Esophagus squamous epithelium (tissue), 5 donors: ENCODE results near the gene TSHZ2. TPM values are rescaled to one million over a fixed set of nuclear protein-coding genes. Genes with fewer than 3 reads are reported as not detected.
"Not testable (repeated sequence)": the region's sequence is repeated elsewhere in the genome, so short reads cannot be mapped to it uniquely, and the experiment has no call there.

Experiments used
- DNase-seq: peaks from one replicate; lab custom pipeline; 2025; lab: John Stamatoyannopoulos, UW
- H3K27ac ChIP-seq, 4 donors: fragments of 200-600 bp; sonication (generic); one replicate each; pipeline ENCODE4 v1.5.1; 2016 to 2019; ENCODE audit warnings: mild to moderate bottlenecking in 1 of 4
- H3K27me3 ChIP-seq, 4 donors: fragments of 200-600 bp; sonication (generic); 1 replicate in 3 of 4; 2 replicates in 1 of 4; pipeline versions ENCODE4 v1.5.1 to v1.6.0; 2017 to 2021; ENCODE audit warnings: antibody characterized with exemption in 1 of 4
- H3K36me3 ChIP-seq, 3 donors: fragments of 200-600 bp; sonication (generic); one replicate each; pipeline ENCODE4 v1.5.1; 2016 to 2019
- H3K4me1 ChIP-seq, 3 donors: fragments of 200-600 bp; sonication (generic); one replicate each; pipeline ENCODE4 v1.5.1; 2017 to 2019
- H3K4me3 ChIP-seq, 4 donors: fragments of 200-600 bp; sonication (generic); 1 replicate in 3 of 4; 2 replicates in 1 of 4; pipeline ENCODE4 v1.5.1; 2016 to 2019; ENCODE audit warnings: mild to moderate bottlenecking in 2 of 4, moderate library complexity in 1 of 4
- H3K9me3 ChIP-seq, 3 donors: fragments of 200-600 bp; sonication (generic); one replicate each; pipeline ENCODE4 v1.5.1; 2016 to 2019
- CTCF ChIP-seq, 6 experiments: fragments of 450-650 bp in 4 of 6; fragments of 200-600 bp in 2 of 6; sonication (generic) in 2 of 6; IDR thresholded peaks; one replicate each; pipeline ENCODE4 v1.5.1; 2016 to 2019; ENCODE audit warnings: antibody characterized with exemption in 6 of 6, mild to moderate bottlenecking in 4 of 6, moderate library complexity in 4 of 6
- POLR2A ChIP-seq, 4 donors: fragments of 450-650 bp; IDR thresholded peaks; one replicate each; pipeline ENCODE4 v1.6.1; 2017; ENCODE audit warnings: antibody characterized with exemption in 4 of 4, mild to moderate bottlenecking in 4 of 4, moderate library complexity in 3 of 4
- WGBS, 2 donors: methylation state at CpG; one replicate each; pipeline ENCODE4 v1.1.5; 2018; 5-methylcytosine and 5-hydroxymethylcytosine counted together
- intact Hi-C: fragments of 100-400 bp; cut with DNase I; formaldehyde crosslinking; loops from one replicate; pipeline ENCODE4 v1.15.0; 2022
- total RNA-seq, 4 donors: library from RNA; depleted of rRNA; stranded (reverse); fragments of >200 nt; gene quantifications; one replicate each; pipeline ENCODE4 v1.1.0, GENCODE V29; 2016
- donor health status: DM: yes; HTN: yes; CAD: no.

The TSHZ2 gene
- total RNA-seq, 4 donors from 2014 or later, result 4.7 to 22.0 (median 12.9) TPM

- no peaks in the 10 kb centered on the region for H3K36me3 ChIP-seq
- H3K4me3 ChIP-seq, result no peak overlapping the region
- intact Hi-C loops, result no loop called here
- peak overlapping the region in 1 of 4 donors; percentile 22 for H3K27ac ChIP-seq
- TF ChIP-seq POLR2A (IDR thresholded peaks at IDR 0.05), result no peak
- TF ChIP-seq CTCF (IDR thresholded peaks at IDR 0.05), result no peak
- no peaks in the 10 kb centered on the region for H3K9me3 ChIP-seq
- no peaks in the 10 kb centered on the region for H3K27me3 ChIP-seq
- peaks cover 0 to 15% (median 0%) of the 10 kb centered on the region in 3 donors for H3K4me1 ChIP-seq
- no peak for DNase-seq
- 37 to 60% methylated on average over 3 of the region's 3 CpGs for WGBS, 2 donors
Observed at GRCh38 chr20:53021934-53022333, 49.8 kb downstream of the TSHZ2 start.

DNA sequence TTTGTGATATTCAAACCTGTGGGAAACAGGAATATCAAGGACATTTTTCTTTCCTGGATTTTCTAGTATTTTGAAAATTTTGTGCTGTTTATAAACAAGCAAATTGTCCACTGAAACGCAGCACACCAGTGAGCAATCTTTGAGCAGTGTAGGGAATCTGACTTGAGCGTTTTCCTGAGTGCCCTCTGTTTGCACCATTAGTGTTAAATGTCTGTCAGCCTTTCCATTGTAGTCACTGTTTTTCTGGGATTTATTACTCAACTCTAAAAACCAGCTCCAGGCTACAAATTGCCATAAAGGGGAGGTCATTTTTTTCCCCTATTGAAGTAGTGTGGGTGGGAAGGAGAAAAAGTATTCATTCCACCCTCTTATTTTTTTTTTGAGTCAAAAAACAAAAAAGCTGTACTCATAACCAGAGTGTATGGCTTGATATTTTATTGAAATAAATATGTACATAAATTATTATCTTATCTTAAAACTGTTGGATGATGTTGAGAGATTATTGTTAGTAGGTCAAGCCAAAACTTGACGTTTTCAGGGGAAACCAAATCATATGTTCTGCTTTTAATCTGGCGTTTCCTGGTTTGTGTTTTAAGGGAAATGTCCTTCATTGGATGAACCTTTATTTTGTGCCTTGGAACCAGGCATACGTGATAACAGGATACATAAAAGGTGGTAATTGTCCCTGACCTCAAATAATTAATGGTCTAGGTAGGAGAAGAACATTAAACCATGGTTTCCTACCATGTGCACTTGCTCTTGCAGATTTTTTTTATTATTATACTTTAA lies 51.8 kb downstream of the TSHZ2 start:
- Histone ChIP-seq H3K9me3 (no peaks in the 10 kb centered on the region), H3K27me3 (no peaks in the 10 kb centered on the region), H3K4me1 (peaks cover 0 to 15% (median 0%) of the 10 kb centered on the region in 3 donors), H3K36me3 (no peaks in the 10 kb centered on the region), H3K27ac (no peak overlapping the region), H3K4me3 (no peak overlapping the region)
- no peak for DNase-seq
- intact Hi-C loops, result no loop called here
- no peak for TF ChIP-seq POLR2A (IDR thresholded peaks at IDR 0.05)
- TF ChIP-seq CTCF (IDR thresholded peaks at IDR 0.05), result no peak
- WGBS, 2 donors, result 27 to 29% methylated on average over 5 of the region's 5 CpGs

DNA sequence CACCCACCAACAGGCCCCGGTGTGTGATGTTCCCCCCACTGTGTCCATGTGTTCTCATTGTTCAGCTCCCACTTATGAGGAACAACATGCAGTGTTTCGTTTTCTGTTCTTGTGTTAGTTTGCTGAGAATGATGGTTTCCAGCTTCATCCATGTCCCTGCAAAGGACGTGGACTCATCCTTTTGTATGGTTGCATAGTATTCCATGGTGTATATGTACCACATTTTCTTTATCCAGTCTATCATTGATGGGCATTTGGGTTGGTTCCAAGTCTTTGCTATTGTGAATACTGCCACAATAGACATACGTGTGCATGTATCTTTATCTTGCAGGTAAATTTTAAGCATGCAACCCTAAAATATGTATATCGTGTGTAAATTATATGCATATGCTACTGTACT lies 52.5 kb downstream of the TSHZ2 start:
- H3K9me3 ChIP-seq, intact Hi-C loops, H3K36me3 ChIP-seq: not testable (repeated sequence)

DNA sequence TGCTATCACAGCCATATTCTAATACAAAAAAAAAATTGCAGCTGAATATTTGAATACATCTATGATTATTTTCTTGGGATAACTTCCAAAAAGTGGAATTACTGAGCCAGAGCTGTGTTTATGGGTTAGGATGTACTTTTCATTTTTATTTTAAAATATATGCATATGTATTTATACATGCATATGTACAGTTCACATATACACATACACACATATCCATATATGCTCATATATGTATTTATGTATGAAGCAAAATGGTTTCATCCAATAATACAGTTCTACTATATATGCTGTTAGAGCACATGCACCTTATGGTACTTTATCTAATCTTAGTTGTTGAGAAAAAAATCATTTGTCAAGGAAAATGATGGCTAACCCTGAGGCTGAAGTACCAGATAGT lies 54.9 kb downstream of the TSHZ2 start:
- Histone ChIP-seq H3K9me3 (no peaks in the 10 kb centered on the region), H3K4me3 (no peak overlapping the region), H3K27me3 (no peaks in the 10 kb centered on the region), H3K4me1 (peaks cover 0 to 11% (median 0%) of the 10 kb centered on the region in 3 donors), H3K36me3 (no peaks in the 10 kb centered on the region), H3K27ac (no peak overlapping the region)
- TF ChIP-seq CTCF (IDR thresholded peaks at IDR 0.05), result no peak
- TF ChIP-seq POLR2A (IDR thresholded peaks at IDR 0.05), result no peak
- intact Hi-C loops, result no loop called here
- DNase-seq, result no peak

More for the DNA sequence above, 52.5 kb downstream of the TSHZ2 start:
- H3K4me1 ChIP-seq, result peaks cover 0 to 15% (median 0%) of the 10 kb centered on the region in 3 donors
- WGBS, 2 donors, result 90 to 93% methylated on average over 5 of the region's 5 CpGs
- not testable (repeated sequence) for H3K27me3 ChIP-seq, H3K27ac ChIP-seq, DNase-seq, H3K4me3 ChIP-seq

DNA sequence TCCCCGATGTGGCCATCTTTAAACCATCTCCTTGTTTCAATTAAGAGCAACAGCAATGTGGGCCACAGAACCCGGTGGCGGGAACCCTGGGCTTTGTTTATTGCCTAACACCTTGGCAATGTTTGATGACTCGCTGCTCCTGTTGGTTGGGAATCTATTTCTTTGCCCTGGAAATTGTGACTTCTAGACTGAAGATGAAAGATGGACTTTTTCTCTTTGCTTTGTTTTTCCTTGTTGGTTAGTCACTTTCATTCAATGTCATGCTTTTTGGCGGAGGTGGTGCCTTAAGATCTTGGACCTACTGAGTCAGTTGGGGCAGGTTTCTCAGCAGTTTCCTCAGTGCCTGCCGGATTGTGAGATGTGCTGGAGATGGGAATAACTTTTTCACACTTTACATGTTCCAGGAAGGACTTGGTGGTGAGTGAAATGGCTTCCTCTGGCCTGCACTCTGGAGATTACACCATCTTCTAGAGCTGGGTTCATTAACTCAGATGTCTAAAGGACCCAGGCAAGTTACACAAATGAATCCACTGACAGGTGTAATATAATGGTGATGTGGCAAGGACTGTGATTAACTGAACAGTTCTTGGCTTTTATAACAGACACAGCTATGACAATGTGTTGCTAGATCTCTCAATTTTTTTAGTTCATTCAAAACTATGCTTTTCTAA lies 56.3 kb downstream of the TSHZ2 start:
- Histone ChIP-seq H3K36me3 (no peaks in the 10 kb centered on the region), H3K27ac (no peak overlapping the region), H3K4me1 (peaks cover 0 to 11% (median 3%) of the 10 kb centered on the region in 3 donors), H3K27me3 (no peaks in the 10 kb centered on the region), H3K4me3 (no peak overlapping the region), H3K9me3 (no peaks in the 10 kb centered on the region)
- TF ChIP-seq CTCF (IDR thresholded peaks at IDR 0.05) (no peak), POLR2A (IDR thresholded peaks at IDR 0.05) (no peak)
- 53 to 79% methylated on average over 6 of the region's 6 CpGs for WGBS, 2 donors
- DNase-seq, result no peak
- intact Hi-C loops, result no loop called here
